ENCODE measurements around the gene ZNF770. TPM values are rescaled to one million over a fixed set of nuclear protein-coding genes. Genes with fewer than 3 reads are reported as not detected.
A peak's percentile ranks its signal among the peaks of the same experiment; 100 is the strongest.

Gene ZNF770
- 31.4 and 33.0 TPM in 2 replicates for total RNA-seq (2022)
- Bru-seq, nascent RNA, result percentile 96 among the genes with signal in this experiment
- BruChase-seq, experiment 1, labeled RNA remaining after a 2-hour chase, result percentile 99 among the genes with signal in this experiment
- percentile 97 among the genes with signal in this experiment for BruChase-seq, experiment 2, labeled RNA remaining after a 6-hour chase
- long read RNA-seq, full-length matches to known transcripts, result 6 of 18 reads
- long read RNA-seq, partial matches to known transcripts, result 11 of 18 reads
- long read RNA-seq, other reads (novel, unspliced or antisense), result 1 of 18 reads

GRCh38 chr15:34988027-34988902, at the start of gene ZNF770:
Gene ZNF770, minus strand, starts transcription at chr15:34988287. Its CDS starts 4,853 bp downstream, at chr15:34983434.
- Histone ChIP-seq H3K4me3 (ENCODE audit: low read depth, low read length) (peak within 1 kb of the TSS; percentile 90), H3K9me3 (no peaks in the 10 kb centered on the region), H3K36me3 (ENCODE audit: control insufficient read depth, insufficient read depth, low read length) (no peaks in the 10 kb centered on the region), H3K27me3 (replicated peaks; ENCODE audit: control insufficient read depth, insufficient read depth, low read length) (no peaks in the 10 kb centered on the region), H3K4me1 (peaks cover 4% of the 10 kb centered on the region; the same call in 1 of the 2 replicates)
- H3K36me3 Mint-ChIP-seq (ENCODE audit: insufficient read depth, unreplicated experiment), result peaks cover 13% of the 10 kb centered on the region
- TF ChIP-seq CTCF (IDR thresholded peaks at IDR 0.05; ENCODE audit: insufficient read depth in 1 of 2, low read depth in 1 of 2, low read length in 1 of 2, severe bottlenecking in 1 of 2, unreplicated experiment in 1 of 2), result no peak
- ChIA-PET POLR2A (interaction anchor here (2.8 kb wide), 1 partner anchor 19 kb away, joined by 26 read pairs; the partner anchor contains the start of gene AQR), CTCF (interaction anchor here (2.9 kb wide), 1 partner anchor 19 kb away, joined by 30 read pairs; the partner anchor contains the start of gene AQR)
- no peaks in the 10 kb centered on the region for H3K27me3 Mint-ChIP-seq (ENCODE audit: insufficient read depth, unreplicated experiment)
- peak; percentile 80 to 89 for DNase-seq
- intact Hi-C loops (cut with micrococcal nuclease; ENCODE audit: unreplicated experiment), result loop anchor here (1.0 kb wide), 1 partner anchor 19 kb away; the partner anchor contains the start of gene AQR
- peak within 1 kb of the TSS; percentile 98 for H3K27ac Mint-ChIP-seq (ENCODE audit: unreplicated experiment)
- BruUV-seq (replicated peaks), result no TSS peak
- peaks cover 6% of the 10 kb centered on the region for H3K4me1 Mint-ChIP-seq (ENCODE audit: low read depth, unreplicated experiment)
- peak within 1 kb of the TSS; percentile 95 for H3K4me3 Mint-ChIP-seq (ENCODE audit: unreplicated experiment)
- H3K9me3 Mint-ChIP-seq (ENCODE audit: unreplicated experiment), result no peaks in the 10 kb centered on the region

GRCh38 chr15:35028235-35028984, 40.3 kb upstream of the ZNF770 start:
- no peaks in the 10 kb centered on the region for H3K9me3 ChIP-seq
- peaks cover 3% of the 10 kb centered on the region for H3K27me3 Mint-ChIP-seq (ENCODE audit: insufficient read depth, unreplicated experiment)
- no peak overlapping the region for H3K4me3 Mint-ChIP-seq (ENCODE audit: unreplicated experiment)
- intact Hi-C loops (cut with micrococcal nuclease; ENCODE audit: unreplicated experiment), result no loop called here
- H3K27ac Mint-ChIP-seq (ENCODE audit: unreplicated experiment), result no peak overlapping the region
- no peaks in the 10 kb centered on the region for H3K4me1 ChIP-seq
- POLR2A ChIA-PET, result no interaction called here
- CTCF ChIA-PET, result no interaction called here
- no peaks in the 10 kb centered on the region for H3K36me3 Mint-ChIP-seq (ENCODE audit: insufficient read depth, unreplicated experiment)
- no TSS peak for BruUV-seq (replicated peaks)
- no peak for DNase-seq
- no peak overlapping the region for H3K4me3 ChIP-seq (ENCODE audit: low read depth, low read length)
- H3K36me3 ChIP-seq (ENCODE audit: control insufficient read depth, insufficient read depth, low read length), result no peaks in the 10 kb centered on the region
- TF ChIP-seq CTCF (IDR thresholded peaks at IDR 0.05; ENCODE audit: insufficient read depth in 1 of 2, low read depth in 1 of 2, low read length in 1 of 2, severe bottlenecking in 1 of 2, unreplicated experiment in 1 of 2), result no peak
- H3K4me1 Mint-ChIP-seq (ENCODE audit: low read depth, unreplicated experiment), result no peaks in the 10 kb centered on the region
- H3K27me3 ChIP-seq (replicated peaks; ENCODE audit: control insufficient read depth, insufficient read depth, low read length), result no peaks in the 10 kb centered on the region
- no peaks in the 10 kb centered on the region for H3K9me3 Mint-ChIP-seq (ENCODE audit: unreplicated experiment)

- Mint-ChIP-seq H3K36me3 (ENCODE audit: insufficient read depth, unreplicated experiment) (no peaks in the 10 kb centered on the region), H3K4me3 (ENCODE audit: unreplicated experiment) (no peak overlapping the region), H3K4me1 (ENCODE audit: low read depth, unreplicated experiment) (no peaks in the 10 kb centered on the region), H3K27me3 (ENCODE audit: insufficient read depth, unreplicated experiment) (peaks cover 5% of the 10 kb centered on the region), H3K9me3 (ENCODE audit: unreplicated experiment) (no peaks in the 10 kb centered on the region), H3K27ac (ENCODE audit: unreplicated experiment) (no peak overlapping the region)
- Histone ChIP-seq H3K4me1 (no peaks in the 10 kb centered on the region), H3K36me3 (ENCODE audit: control insufficient read depth, insufficient read depth, low read length) (no peaks in the 10 kb centered on the region), H3K4me3 (ENCODE audit: low read depth, low read length) (no peak overlapping the region), H3K27me3 (replicated peaks; ENCODE audit: control insufficient read depth, insufficient read depth, low read length) (no peaks in the 10 kb centered on the region), H3K9me3 (no peaks in the 10 kb centered on the region)
- no peak for TF ChIP-seq CTCF (IDR thresholded peaks at IDR 0.05; ENCODE audit: insufficient read depth in 1 of 2, low read depth in 1 of 2, low read length in 1 of 2, severe bottlenecking in 1 of 2, unreplicated experiment in 1 of 2)
- POLR2A ChIA-PET, result no interaction called here
- intact Hi-C loops (cut with micrococcal nuclease; ENCODE audit: unreplicated experiment), result no loop called here
- no peak for DNase-seq
- no TSS peak for BruUV-seq (replicated peaks)
- CTCF ChIA-PET, result no interaction called here
Observed at GRCh38 chr15:35023804-35024203, 35.7 kb upstream of the ZNF770 start.

All from Caco-2 (cell line).